ENCODE data around the gene PSMD10.

PSMD10 gene

GRCh38 chrX:108072746-108073145 lies 18.6 kb downstream of the PSMD10 start:
- no peak overlapping the region for H3K4me3 ChIP-seq (ENCODE audit: low read depth, low read length)
- no peaks in the 10 kb centered on the region for H3K9me3 ChIP-seq (ENCODE audit: control insufficient read depth, insufficient read depth, low read length)
- peaks cover 8% of the 10 kb centered on the region for H3K27me3 ChIP-seq (ENCODE audit: control insufficient read depth, insufficient read depth, low read length)
- no peak overlapping the region for H3K9ac ChIP-seq (ENCODE audit: low read depth, low read length)
- no peaks in the 10 kb centered on the region for H3K4me1 ChIP-seq (ENCODE audit: control insufficient read depth, insufficient read depth, low read length)
- no peak overlapping the region for H3K27ac ChIP-seq (ENCODE audit: low read depth, low read length)
- H3K36me3 ChIP-seq (ENCODE audit: control insufficient read depth, insufficient read depth, low read length) = no peaks in the 10 kb centered on the region

GRCh38 chrX:108071578-108071977 lies 19.8 kb downstream of the PSMD10 start:
- Histone ChIP-seq H3K27me3 (ENCODE audit: control insufficient read depth, insufficient read depth, low read length) (peaks cover 8% of the 10 kb centered on the region), H3K9me3 (ENCODE audit: control insufficient read depth, insufficient read depth, low read length) (no peaks in the 10 kb centered on the region), H3K36me3 (ENCODE audit: control insufficient read depth, insufficient read depth, low read length) (no peaks in the 10 kb centered on the region), H3K9ac (ENCODE audit: low read depth, low read length) (no peak overlapping the region), H3K4me3 (ENCODE audit: low read depth, low read length) (no peak overlapping the region), H3K4me1 (ENCODE audit: control insufficient read depth, insufficient read depth, low read length) (peaks cover 4% of the 10 kb centered on the region), H3K27ac (ENCODE audit: low read depth, low read length) (no peak overlapping the region)

- Histone ChIP-seq H3K27ac (ENCODE audit: low read depth, low read length) (no peak overlapping the region), H3K9me3 (ENCODE audit: control insufficient read depth, insufficient read depth, low read length) (no peaks in the 10 kb centered on the region), H3K4me3 (ENCODE audit: low read depth, low read length) (no peak overlapping the region), H3K27me3 (ENCODE audit: control insufficient read depth, insufficient read depth, low read length) (peaks cover 8% of the 10 kb centered on the region), H3K9ac (ENCODE audit: low read depth, low read length) (no peak overlapping the region), H3K36me3 (ENCODE audit: control insufficient read depth, insufficient read depth, low read length) (no peaks in the 10 kb centered on the region), H3K4me1 (ENCODE audit: control insufficient read depth, insufficient read depth, low read length) (peaks cover 6% of the 10 kb centered on the region)
Observed at GRCh38 chrX:108070891-108071290, 20.5 kb downstream of the PSMD10 start.

- Histone ChIP-seq H3K9ac (ENCODE audit: low read depth, low read length) (no peak overlapping the region), H3K27ac (ENCODE audit: low read depth, low read length) (no peak overlapping the region), H3K27me3 (ENCODE audit: control insufficient read depth, insufficient read depth, low read length) (no peaks in the 10 kb centered on the region; the same call in none of the 2 replicates), H3K4me3 (ENCODE audit: low read depth, low read length) (no peak overlapping the region), H3K4me1 (ENCODE audit: control insufficient read depth, insufficient read depth, low read length) (peaks cover 6% of the 10 kb centered on the region), H3K36me3 (ENCODE audit: control insufficient read depth, insufficient read depth, low read length) (no peaks in the 10 kb centered on the region), H3K9me3 (ENCODE audit: control insufficient read depth, insufficient read depth, low read length) (no peaks in the 10 kb centered on the region)
Observed at GRCh38 chrX:108068121-108068520, 23.2 kb downstream of the PSMD10 start.

- Histone ChIP-seq H3K27ac (ENCODE audit: low read depth, low read length) (no peak overlapping the region), H3K36me3 (ENCODE audit: control insufficient read depth, insufficient read depth, low read length) (no peaks in the 10 kb centered on the region), H3K27me3 (ENCODE audit: control insufficient read depth, insufficient read depth, low read length) (peaks cover 10% of the 10 kb centered on the region), H3K9ac (ENCODE audit: low read depth, low read length) (no peak overlapping the region), H3K4me3 (ENCODE audit: low read depth, low read length) (no peak overlapping the region), H3K4me1 (ENCODE audit: control insufficient read depth, insufficient read depth, low read length) (peaks cover 6% of the 10 kb centered on the region), H3K9me3 (ENCODE audit: control insufficient read depth, insufficient read depth, low read length) (no peaks in the 10 kb centered on the region)
Observed at GRCh38 chrX:108064613-108065012, 26.7 kb downstream of the PSMD10 start.

- H3K36me3 ChIP-seq (ENCODE audit: control insufficient read depth, insufficient read depth, low read length) = no peaks in the 10 kb centered on the region
- H3K27me3 ChIP-seq (ENCODE audit: control insufficient read depth, insufficient read depth, low read length) = peaks cover 10% of the 10 kb centered on the region
- peaks cover 6% of the 10 kb centered on the region for H3K4me1 ChIP-seq (ENCODE audit: control insufficient read depth, insufficient read depth, low read length)
- no peak overlapping the region for H3K4me3 ChIP-seq (ENCODE audit: low read depth, low read length)
- H3K9ac ChIP-seq (ENCODE audit: low read depth, low read length) = no peak overlapping the region
- no peak overlapping the region for H3K27ac ChIP-seq (ENCODE audit: low read depth, low read length)
- no peaks in the 10 kb centered on the region for H3K9me3 ChIP-seq (ENCODE audit: control insufficient read depth, insufficient read depth, low read length)
Observed at GRCh38 chrX:108064001-108064400, 27.3 kb downstream of the PSMD10 start.

GRCh38 chrX:108059801-108060200 lies 31.5 kb downstream of the PSMD10 start:
- no peaks in the 10 kb centered on the region for H3K9me3 ChIP-seq (ENCODE audit: control insufficient read depth, insufficient read depth, low read length)
- no peaks in the 10 kb centered on the region for H3K4me1 ChIP-seq (ENCODE audit: control insufficient read depth, insufficient read depth, low read length)
- no peak overlapping the region for H3K4me3 ChIP-seq (ENCODE audit: low read depth, low read length)
- no peak overlapping the region for H3K9ac ChIP-seq (ENCODE audit: low read depth, low read length)
- H3K27ac ChIP-seq (ENCODE audit: low read depth, low read length) = no peak overlapping the region
- H3K36me3 ChIP-seq (ENCODE audit: control insufficient read depth, insufficient read depth, low read length) = no peaks in the 10 kb centered on the region
- peaks cover 10% of the 10 kb centered on the region for H3K27me3 ChIP-seq (ENCODE audit: control insufficient read depth, insufficient read depth, low read length)

GRCh38 chrX:108055546-108055945 lies 35.8 kb downstream of the PSMD10 start:
- Histone ChIP-seq H3K27ac (ENCODE audit: low read depth, low read length) (no peak overlapping the region), H3K36me3 (ENCODE audit: control insufficient read depth, insufficient read depth, low read length) (no peaks in the 10 kb centered on the region), H3K27me3 (ENCODE audit: control insufficient read depth, insufficient read depth, low read length) (peaks cover 2% of the 10 kb centered on the region; the same call in 1 of the 2 replicates), H3K9me3 (ENCODE audit: control insufficient read depth, insufficient read depth, low read length) (no peaks in the 10 kb centered on the region), H3K4me1 (ENCODE audit: control insufficient read depth, insufficient read depth, low read length) (no peaks in the 10 kb centered on the region), H3K4me3 (ENCODE audit: low read depth, low read length) (no peak overlapping the region), H3K9ac (ENCODE audit: low read depth, low read length) (no peak overlapping the region)

- Histone ChIP-seq H3K9ac (ENCODE audit: low read depth, low read length) (no peak overlapping the region), H3K4me1 (ENCODE audit: control insufficient read depth, insufficient read depth, low read length) (no peaks in the 10 kb centered on the region), H3K9me3 (ENCODE audit: control insufficient read depth, insufficient read depth, low read length) (no peaks in the 10 kb centered on the region), H3K27me3 (ENCODE audit: control insufficient read depth, insufficient read depth, low read length) (peaks cover 3% of the 10 kb centered on the region; the same call in 1 of the 2 replicates), H3K4me3 (ENCODE audit: low read depth, low read length) (no peak overlapping the region), H3K27ac (ENCODE audit: low read depth, low read length) (no peak overlapping the region), H3K36me3 (ENCODE audit: control insufficient read depth, insufficient read depth, low read length) (no peaks in the 10 kb centered on the region)
Observed at GRCh38 chrX:108053218-108053617, 38.1 kb downstream of the PSMD10 start.

GRCh38 chrX:108049649-108050048 lies 41.7 kb downstream of the PSMD10 start:
- Histone ChIP-seq H3K9ac (ENCODE audit: low read depth, low read length) (no peak overlapping the region), H3K36me3 (ENCODE audit: control insufficient read depth, insufficient read depth, low read length) (no peaks in the 10 kb centered on the region), H3K4me1 (ENCODE audit: control insufficient read depth, insufficient read depth, low read length) (no peaks in the 10 kb centered on the region), H3K27ac (ENCODE audit: low read depth, low read length) (no peak overlapping the region), H3K27me3 (ENCODE audit: control insufficient read depth, insufficient read depth, low read length) (0 out of 2 replicates have a peak, but pooled peaks cover 3% of the 10 kb centered on the region), H3K4me3 (ENCODE audit: low read depth, low read length) (no peak overlapping the region), H3K9me3 (ENCODE audit: control insufficient read depth, insufficient read depth, low read length) (no peaks in the 10 kb centered on the region)

- Histone ChIP-seq H3K4me3 (ENCODE audit: low read depth, low read length) (no peak within 1 kb of the TSS), H3K9me3 (ENCODE audit: control insufficient read depth, insufficient read depth, low read length) (no peaks in the 10 kb centered on the region), H3K9ac (ENCODE audit: low read depth, low read length) (no peak within 1 kb of the TSS), H3K4me1 (ENCODE audit: control insufficient read depth, insufficient read depth, low read length) (no peaks in the 10 kb centered on the region), H3K27me3 (ENCODE audit: control insufficient read depth, insufficient read depth, low read length) (peaks cover 4% of the 10 kb centered on the region), H3K27ac (ENCODE audit: low read depth, low read length) (no peak within 1 kb of the TSS), H3K36me3 (ENCODE audit: control insufficient read depth, insufficient read depth, low read length) (no peaks in the 10 kb centered on the region)
Observed at GRCh38 chrX:108044554-108045256, 46.6 kb downstream of the PSMD10 start, which contains the start of gene VSIG1. Gene VSIG1 (plus strand): TSS chrX:108045065. CDS start chrX:108045131, 66 bp downstream.
